Neural progenitor cell (in vitro differentiated cells): ENCODE results near the gene UGT1A7. TPM values are rescaled to one million over a fixed set of nuclear protein-coding genes. Genes with fewer than 3 reads are reported as not detected.
A peak's percentile ranks its signal among the peaks of the same experiment; 100 is the strongest.

Source experiments
- DNase-seq: peaks from one replicate; pipeline ENCODE4 v3.0.0-alpha.2; 2016; ENCODE audit warnings: low spot score
- H2AFZ ChIP-seq: fragments of 200-600 bp; sonication (generic); replicated peaks from 2 replicates; pipeline ENCODE4 v1.6.1; 2016; ENCODE audit warnings: antibody characterized with exemption
- H3F3A ChIP-seq: fragments of 200-600 bp; sonication (generic); 2 replicates; pipeline ENCODE4 v1.6.1; 2016; ENCODE audit warnings: antibody characterized with exemption, low read depth
- H3K27ac ChIP-seq: fragments of 200-600 bp; sonication (generic); 2 replicates; pipeline ENCODE4 v1.5.1; 2016; ENCODE audit warnings: mild to moderate bottlenecking
- H3K27me3 ChIP-seq: fragments of 200-600 bp; sonication (generic); 2 replicates; pipeline ENCODE4 v1.6.1; 2016; ENCODE audit warnings: mild to moderate bottlenecking, moderate library complexity
- H3K36me3 ChIP-seq: fragments of 200-600 bp; sonication (generic); 2 replicates; pipeline ENCODE4 v1.5.1; 2016
- H3K4me1 ChIP-seq: fragments of 200-600 bp; sonication (generic); 2 replicates; pipeline ENCODE4 v1.6.1; 2016; ENCODE audit warnings: mixed run types
- H3K4me2 ChIP-seq: fragments of 200-600 bp; sonication (generic); 2 replicates; pipeline ENCODE4 v1.6.1; 2016
- H3K4me3 ChIP-seq: fragments of 200-600 bp; sonication (generic); 2 replicates; pipeline ENCODE4 v1.5.1; 2016
- H3K79me2 ChIP-seq: fragments of 200-600 bp; sonication (generic); 2 replicates; pipeline ENCODE4 v1.6.1; 2016; ENCODE audit warnings: low read depth
- H3K9ac ChIP-seq: fragments of 200-600 bp; sonication (generic); 2 replicates; pipeline ENCODE4 v1.6.1; 2016
- H3K9me3 ChIP-seq: fragments of 200-600 bp; sonication (generic); 2 replicates; pipeline ENCODE4 v1.5.1; 2016; ENCODE audit warnings: low read depth
- H4K20me1 ChIP-seq: fragments of 200-600 bp; sonication (generic); 2 replicates; pipeline ENCODE4 v1.6.1; 2016; ENCODE audit warnings: low read depth
- H3K27ac Mint-ChIP-seq: 3 replicates; pipeline ENCODE4 v1.8.0; 2021; ENCODE audit warnings: mixed read lengths
- H3K27me3 Mint-ChIP-seq: 2 replicates; pipeline ENCODE4 v1.8.0; 2022; ENCODE audit warnings: low read depth, mild to moderate bottlenecking, inconsistent platforms, moderate library complexity, mixed read lengths; ENCODE audit not compliant: insufficient read depth
- H3K36me3 Mint-ChIP-seq: 3 replicates; pipeline ENCODE4 v1.8.0; 2021; ENCODE audit warnings: mixed read lengths
- H3K4me1 Mint-ChIP-seq: 3 replicates; pipeline ENCODE4 v1.8.0; 2021; ENCODE audit warnings: mixed read lengths
- H3K4me3 Mint-ChIP-seq: 3 replicates; pipeline ENCODE4 v1.8.0; 2021; ENCODE audit warnings: mild to moderate bottlenecking, moderate library complexity, mixed read lengths
- H3K9me3 Mint-ChIP-seq: 3 replicates; pipeline ENCODE4 v1.8.0; 2020; ENCODE audit warnings: mixed read lengths
- CTCF ChIP-seq: fragments of 200-600 bp; sonication (generic); IDR thresholded peaks from 2 replicates; pipeline ENCODE4 v1.5.1; 2017; ENCODE audit warnings: antibody characterized with exemption, mild to moderate bottlenecking
- EZH2 ChIP-seq: fragments of 200-600 bp; sonication (generic); IDR thresholded peaks from 2 replicates; pipeline ENCODE4 v1.6.1; 2017; ENCODE audit warnings: antibody characterized with exemption, mild to moderate bottlenecking, moderate library complexity
- EZH2phosphoT487 ChIP-seq: fragments of 200-600 bp; sonication (generic); IDR thresholded peaks from 2 replicates; pipeline ENCODE4 v1.6.1; 2017; ENCODE audit warnings: antibody characterized with exemption
- total RNA-seq: library from RNA; depleted of rRNA; stranded (reverse); fragments of >200 nt; gene quantifications from 2 replicates; pipeline ENCODE4 v1.2.3, GENCODE V29; 2015; ENCODE audit warnings: low replicate concordance

The UGT1A7 gene
- total RNA-seq, 1 donor from 2014 or later: not detected

GRCh38 chr2:233821196-233821595 is 139.5 kb downstream of the UGT1A7 start:
- no peaks in the 10 kb centered on the region for H3K27me3 ChIP-seq
- no peak overlapping the region for H3K4me3 ChIP-seq
- H3K4me2 ChIP-seq: no peak overlapping the region
- H3F3A ChIP-seq: no peaks in the 10 kb centered on the region
- Mint-ChIP-seq H3K27me3 (peaks cover 6% of the 10 kb centered on the region), H3K4me3 (no peak overlapping the region), H3K4me1 (peaks cover 9% of the 10 kb centered on the region), H3K36me3 (peaks cover 1% of the 10 kb centered on the region), H3K27ac (peak overlapping the region; percentile 59), H3K9me3 (peaks cover 3% of the 10 kb centered on the region)
- no peak overlapping the region for H3K27ac ChIP-seq
- H4K20me1 ChIP-seq: no peaks in the 10 kb centered on the region
- H3K9ac ChIP-seq: no peak overlapping the region
- TF ChIP-seq EZH2phosphoT487 (no peak), CTCF (no peak), EZH2 (no peak)
- no peaks in the 10 kb centered on the region for H3K36me3 ChIP-seq
- no peak overlapping the region for H2AFZ ChIP-seq
- no peak for DNase-seq
- H3K9me3 ChIP-seq: no peaks in the 10 kb centered on the region
- H3K79me2 ChIP-seq: no peaks in the 10 kb centered on the region
- H3K4me1 ChIP-seq: no peaks in the 10 kb centered on the region

- no peak overlapping the region for H3K4me2 ChIP-seq
- DNase-seq: no peak
- no peak overlapping the region for H3K4me3 ChIP-seq
- Mint-ChIP-seq H3K4me3 (no peak overlapping the region), H3K36me3 (peaks cover 1% of the 10 kb centered on the region), H3K9me3 (peaks cover 3% of the 10 kb centered on the region), H3K27ac (peak overlapping the region; percentile 59), H3K4me1 (peaks cover 4% of the 10 kb centered on the region), H3K27me3 (peaks cover 6% of the 10 kb centered on the region)
- no peak overlapping the region for H2AFZ ChIP-seq
- H4K20me1 ChIP-seq: no peaks in the 10 kb centered on the region
- no peaks in the 10 kb centered on the region for H3K9me3 ChIP-seq
- H3K27ac ChIP-seq: no peak overlapping the region
- no peak overlapping the region for H3K9ac ChIP-seq
- no peaks in the 10 kb centered on the region for H3K27me3 ChIP-seq
- no peaks in the 10 kb centered on the region for H3F3A ChIP-seq
- TF ChIP-seq EZH2 (no peak), CTCF (no peak), EZH2phosphoT487 (no peak)
- H3K4me1 ChIP-seq: no peaks in the 10 kb centered on the region
- H3K36me3 ChIP-seq: no peaks in the 10 kb centered on the region
- H3K79me2 ChIP-seq: no peaks in the 10 kb centered on the region
Measured at GRCh38 chr2:233821709-233822100, 140.0 kb downstream of the UGT1A7 start.

- no peaks in the 10 kb centered on the region for H3K79me2 ChIP-seq
- H3K4me3 ChIP-seq: no peak overlapping the region
- no peaks in the 10 kb centered on the region for H3F3A ChIP-seq
- Mint-ChIP-seq H3K9me3 (peaks cover 3% of the 10 kb centered on the region), H3K27ac (no peak overlapping the region), H3K4me3 (no peak overlapping the region), H3K27me3 (peaks cover 4% of the 10 kb centered on the region), H3K36me3 (peaks cover 1% of the 10 kb centered on the region), H3K4me1 (peaks cover under 1% of the 10 kb centered on the region)
- no peak overlapping the region for H3K9ac ChIP-seq
- H2AFZ ChIP-seq: no peak overlapping the region
- H4K20me1 ChIP-seq: no peaks in the 10 kb centered on the region
- H3K4me2 ChIP-seq: no peak overlapping the region
- DNase-seq: no peak
- no peaks in the 10 kb centered on the region for H3K36me3 ChIP-seq
- no peak overlapping the region for H3K27ac ChIP-seq
- no peaks in the 10 kb centered on the region for H3K4me1 ChIP-seq
- TF ChIP-seq EZH2: no peak
- no peak for TF ChIP-seq EZH2phosphoT487
- TF ChIP-seq CTCF: no peak
- H3K9me3 ChIP-seq: no peaks in the 10 kb centered on the region
- no peaks in the 10 kb centered on the region for H3K27me3 ChIP-seq
Measured at GRCh38 chr2:233822101-233822771, 140.5 kb downstream of the UGT1A7 start.

Other genes with a start within 250 kb of the UGT1A7 start
- 15.1 and 32.9 TPM in 2 replicates for gene USP40, start 115.1 kb upstream of the UGT1A7 start, total RNA-seq
- not detected in 2 replicates for gene UGT1A8, start 64.3 kb upstream of the UGT1A7 start, total RNA-seq
- gene UGT1A10, start 45.5 kb upstream of the UGT1A7 start, total RNA-seq: not detected in 2 replicates
- not detected in 2 replicates for gene UGT1A9, start 10.0 kb upstream of the UGT1A7 start, total RNA-seq
- gene UGT1A6, start 11.0 kb downstream of the UGT1A7 start, total RNA-seq: not detected in 2 replicates
- gene UGT1A5, start 31.0 kb downstream of the UGT1A7 start, total RNA-seq: not detected in 2 replicates
- gene UGT1A4, start 36.8 kb downstream of the UGT1A7 start, total RNA-seq: not detected in 2 replicates
- gene UGT1A3, start 47.1 kb downstream of the UGT1A7 start, total RNA-seq: not detected in 2 replicates
- not detected in 2 replicates for gene UGT1A1, start 78.4 kb downstream of the UGT1A7 start, total RNA-seq
- not detected in 2 replicates for gene MROH2A, start 96.4 kb downstream of the UGT1A7 start, total RNA-seq
- 101 and 109 TPM in 2 replicates for gene HJURP, start 172.6 kb downstream of the UGT1A7 start, total RNA-seq
- gene TRPM8, start 235.5 kb downstream of the UGT1A7 start, total RNA-seq: 4.9 and 7.5 TPM in 2 replicates